ENCODE measurements around the gene WDR37.
"Not testable (repeated sequence)": the region's sequence is repeated elsewhere in the genome, so short reads cannot be mapped to it uniquely, and the experiment has no call there.

The WDR37 gene, protein sequence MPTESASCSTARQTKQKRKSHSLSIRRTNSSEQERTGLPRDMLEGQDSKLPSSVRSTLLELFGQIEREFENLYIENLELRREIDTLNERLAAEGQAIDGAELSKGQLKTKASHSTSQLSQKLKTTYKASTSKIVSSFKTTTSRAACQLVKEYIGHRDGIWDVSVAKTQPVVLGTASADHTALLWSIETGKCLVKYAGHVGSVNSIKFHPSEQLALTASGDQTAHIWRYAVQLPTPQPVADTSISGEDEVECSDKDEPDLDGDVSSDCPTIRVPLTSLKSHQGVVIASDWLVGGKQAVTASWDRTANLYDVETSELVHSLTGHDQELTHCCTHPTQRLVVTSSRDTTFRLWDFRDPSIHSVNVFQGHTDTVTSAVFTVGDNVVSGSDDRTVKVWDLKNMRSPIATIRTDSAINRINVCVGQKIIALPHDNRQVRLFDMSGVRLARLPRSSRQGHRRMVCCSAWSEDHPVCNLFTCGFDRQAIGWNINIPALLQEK

DNA sequence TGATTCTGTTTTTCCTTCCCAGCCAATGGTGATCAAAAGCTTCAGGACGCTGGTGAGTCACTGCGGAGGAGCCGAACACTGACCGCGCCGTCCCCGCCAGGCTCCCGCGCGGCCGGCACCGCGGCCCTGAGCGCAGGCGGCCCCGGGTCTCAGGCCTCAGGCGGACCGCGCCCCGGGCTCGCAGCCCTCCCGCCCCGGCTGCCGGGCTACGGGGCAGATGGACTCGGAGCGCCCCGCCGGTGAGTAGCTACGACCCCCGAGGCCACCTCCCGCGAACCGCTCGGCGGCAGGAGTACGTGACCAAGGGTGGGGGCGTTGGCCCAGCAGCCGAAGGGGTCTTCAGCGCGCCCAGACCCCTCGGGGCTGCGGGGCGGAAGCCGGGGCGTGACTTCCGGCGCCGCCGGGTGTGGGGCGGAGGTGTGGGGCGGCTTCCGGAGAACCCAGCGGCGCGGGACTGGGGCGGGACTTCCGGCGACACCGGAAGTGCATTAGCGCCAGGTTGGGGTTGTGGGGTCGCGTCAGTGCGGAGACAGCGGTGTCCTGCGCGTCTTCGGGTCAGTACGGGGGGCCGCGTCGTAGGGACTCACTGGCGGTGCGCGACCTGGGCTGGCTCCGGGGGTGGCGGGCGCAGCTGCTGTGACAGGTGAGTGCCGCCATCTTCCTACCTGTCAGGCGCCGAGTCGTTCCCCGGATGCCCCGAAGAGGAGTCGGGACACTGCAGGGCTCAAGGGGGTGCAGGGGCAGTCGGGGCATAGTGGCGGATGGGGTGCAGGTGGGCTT, at the start of gene WDR37:
WDR37 (plus strand) TSS at position 60 of the 780 bp plus-strand sequence. CDS start 15,771 bp downstream, outside the sequence.
- peak; percentile 82 to 83 for DNase-seq (ENCODE audit: low read depth in 2 of 2)

DNA sequence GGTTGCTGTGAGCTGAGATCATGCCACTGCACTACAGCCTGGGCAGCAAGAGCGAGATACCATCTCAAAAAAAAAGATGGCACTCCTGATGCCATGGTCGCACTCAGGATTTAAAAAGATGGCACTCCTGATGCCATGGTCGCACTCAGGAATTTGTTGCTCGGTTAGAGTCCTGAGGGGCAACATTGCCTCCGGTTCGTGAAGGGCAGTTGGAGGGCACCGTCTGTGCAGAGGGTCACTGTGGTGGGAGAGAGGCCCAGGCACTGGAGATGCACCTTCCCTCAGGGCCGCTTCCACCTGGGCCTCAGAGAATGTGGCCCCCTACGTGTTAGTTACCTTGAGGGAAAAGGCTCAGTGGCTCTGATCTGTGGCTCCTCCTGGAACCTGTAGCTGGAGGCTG, 49.6 kb upstream of the WDR37 start:
- no peak for DNase-seq (ENCODE audit: low read depth in 2 of 2)

DNA sequence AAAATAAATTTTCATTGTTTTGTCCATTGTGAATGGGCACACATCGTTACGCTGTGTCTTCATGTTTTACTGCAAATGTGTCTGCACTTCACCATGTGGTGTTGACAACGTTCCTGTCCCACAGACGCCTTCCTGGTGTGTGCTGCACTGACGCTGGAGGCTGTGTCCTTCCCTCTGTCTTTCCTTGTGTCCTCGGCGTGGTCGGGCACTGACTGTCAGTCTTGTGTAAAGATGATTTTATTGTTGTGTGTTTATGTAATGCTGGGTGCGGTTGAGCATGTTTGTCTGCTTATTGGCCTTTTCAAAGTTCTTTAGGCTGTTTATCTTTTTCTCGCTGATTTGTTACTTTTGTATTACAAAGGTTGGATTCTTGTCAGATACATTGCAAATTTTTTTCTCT, 48.6 kb upstream of the WDR37 start:
- no peak for DNase-seq (ENCODE audit: low read depth in 2 of 2)

DNA sequence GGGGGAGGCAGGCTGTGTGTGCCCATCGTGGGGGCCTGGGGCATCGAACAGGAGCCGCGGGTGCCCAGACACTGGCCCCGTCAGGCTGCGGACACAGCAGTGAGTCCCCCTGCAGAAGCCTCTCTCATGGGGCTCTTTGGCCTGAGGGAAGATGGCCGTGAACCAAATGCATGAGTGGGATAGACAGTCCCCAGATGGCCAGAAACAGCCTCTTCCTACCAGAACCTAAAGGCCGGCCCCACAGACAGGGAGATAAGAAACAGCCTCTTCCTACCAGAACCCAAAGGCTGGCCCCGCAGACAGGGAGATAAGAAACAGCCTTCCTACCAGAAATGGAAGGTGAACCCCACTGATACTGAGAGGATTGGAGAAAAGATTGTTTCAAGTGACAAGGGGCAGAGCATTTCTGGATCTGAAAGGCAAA, 47.1 kb upstream of the WDR37 start:
- DNase-seq (ENCODE audit: low read depth in 2 of 2), result no peak

DNA sequence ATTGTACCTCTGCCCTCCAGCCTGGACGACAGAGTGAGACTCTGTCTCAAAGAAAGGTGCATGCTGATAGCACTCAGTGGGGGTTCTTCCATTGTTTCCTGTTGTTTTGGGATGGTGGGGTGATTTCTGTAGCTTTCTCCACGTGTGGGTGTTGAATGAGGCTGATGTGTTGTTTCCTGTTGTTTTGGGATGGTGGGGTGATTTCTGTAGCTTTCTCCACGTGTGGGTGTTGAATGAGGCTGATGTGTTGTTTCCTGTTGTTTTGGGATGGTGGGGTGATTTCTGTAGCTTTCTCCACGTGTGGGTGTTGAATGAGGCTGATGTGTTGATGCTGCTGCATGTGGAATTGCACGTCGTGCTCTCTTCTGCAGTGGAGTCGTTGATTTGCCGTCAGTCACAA, 46.2 kb upstream of the WDR37 start:
- DNase-seq (ENCODE audit: low read depth in 2 of 2), result not testable (repeated sequence)

DNA sequence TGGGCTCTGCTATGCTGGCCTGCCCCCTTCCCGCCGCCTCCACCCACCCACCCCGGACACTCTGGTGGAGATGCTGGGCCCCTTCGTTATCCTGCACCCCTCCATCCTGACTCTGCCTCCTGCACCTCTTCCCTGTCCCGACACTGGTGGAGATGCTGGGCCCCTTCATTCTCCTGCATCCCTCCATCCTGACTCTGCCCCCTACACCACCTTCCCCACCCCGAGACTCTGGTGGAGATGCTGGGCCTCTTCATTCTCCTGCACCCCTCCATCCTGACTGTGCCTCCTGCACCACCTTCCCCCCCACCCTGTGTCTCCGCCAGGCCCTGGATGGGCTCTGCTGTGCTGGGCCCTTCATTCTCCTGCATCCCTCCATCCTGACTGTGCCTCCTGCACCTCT, 45.5 kb upstream of the WDR37 start:
- no peak for DNase-seq (ENCODE audit: low read depth in 2 of 2)

DNA sequence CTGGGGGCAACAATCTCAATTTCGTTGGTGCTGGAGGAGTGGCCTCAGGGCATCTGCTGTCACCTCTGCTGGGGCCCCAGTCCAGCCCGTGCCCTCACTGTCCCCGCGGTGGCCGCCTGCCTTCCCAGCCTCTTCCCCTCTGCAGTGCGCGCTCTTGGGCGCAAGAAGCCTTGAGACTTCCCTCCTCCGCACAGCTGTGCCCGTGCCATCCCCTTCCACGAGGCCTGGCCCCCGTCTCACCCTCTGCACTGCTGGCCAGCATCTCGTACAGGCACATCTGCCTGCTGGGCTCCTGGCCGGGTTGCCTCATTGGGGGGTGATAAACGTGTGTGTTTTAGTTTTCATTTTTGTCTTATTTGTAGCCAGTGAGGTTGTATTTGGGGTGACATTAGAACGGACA, 44.5 kb upstream of the WDR37 start:
- no peak for DNase-seq (ENCODE audit: low read depth in 2 of 2)

DNA sequence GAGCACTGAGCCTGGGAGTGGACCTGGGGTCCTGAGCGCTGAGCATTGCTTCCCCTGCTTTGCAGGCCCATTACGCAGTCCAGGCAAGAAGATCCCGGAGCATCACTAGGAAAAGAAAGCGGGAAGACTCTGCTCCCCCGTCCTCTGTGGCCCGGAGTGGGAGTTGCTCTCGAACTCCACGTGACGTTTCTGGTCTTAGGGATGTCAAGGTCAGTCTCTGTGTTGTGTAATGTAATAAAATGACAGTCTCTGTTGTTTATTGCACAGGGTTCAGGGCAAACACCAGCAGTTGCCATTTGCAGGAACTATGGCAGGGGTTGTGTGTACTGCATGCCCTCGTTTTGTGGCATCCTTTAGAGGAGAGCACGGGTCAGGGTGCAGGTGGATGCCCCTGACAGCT, 40.5 kb upstream of the WDR37 start:
- no peak for DNase-seq (ENCODE audit: low read depth in 2 of 2)

DNA sequence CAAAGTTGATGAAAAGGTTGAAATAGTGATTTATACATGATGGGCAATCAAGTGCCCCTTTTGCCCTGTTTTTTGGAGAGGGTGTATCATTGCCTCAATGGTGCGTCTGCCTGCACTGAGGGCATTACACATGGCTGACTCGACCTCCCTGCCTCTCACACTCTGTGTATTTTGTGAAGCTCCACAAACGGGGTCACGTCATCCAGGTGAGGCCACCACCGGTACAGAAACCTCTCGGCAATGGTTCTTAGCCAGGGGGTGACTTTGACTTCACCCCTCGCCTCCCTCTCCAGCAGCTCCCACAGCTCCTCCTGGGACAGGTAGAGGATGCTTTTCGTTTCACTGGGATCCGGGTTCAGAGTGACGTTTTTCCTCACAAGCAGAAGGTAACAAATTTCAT, 36.8 kb upstream of the WDR37 start:
- no peak for DNase-seq (ENCODE audit: low read depth in 2 of 2)

DNA sequence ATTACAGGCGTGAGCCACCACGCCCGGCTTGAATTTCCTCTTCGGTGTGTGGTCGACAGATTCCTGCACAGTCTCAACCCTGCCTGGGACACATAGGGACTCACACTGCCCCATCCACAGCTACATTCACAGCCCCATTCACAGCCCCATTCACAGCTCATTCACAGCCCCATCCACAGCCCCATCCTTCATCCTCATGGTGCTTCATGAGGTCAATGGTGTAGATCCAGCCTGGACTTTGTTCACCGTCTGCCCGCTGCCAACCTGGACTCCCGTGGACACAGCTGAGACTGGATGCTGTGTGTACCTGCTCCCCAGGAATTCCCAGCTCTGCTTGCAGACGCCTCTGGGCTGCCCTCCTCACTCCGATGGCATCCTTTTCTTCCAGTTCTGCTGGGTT, 35.7 kb upstream of the WDR37 start:
- no peak for DNase-seq (ENCODE audit: low read depth in 2 of 2)

DNA sequence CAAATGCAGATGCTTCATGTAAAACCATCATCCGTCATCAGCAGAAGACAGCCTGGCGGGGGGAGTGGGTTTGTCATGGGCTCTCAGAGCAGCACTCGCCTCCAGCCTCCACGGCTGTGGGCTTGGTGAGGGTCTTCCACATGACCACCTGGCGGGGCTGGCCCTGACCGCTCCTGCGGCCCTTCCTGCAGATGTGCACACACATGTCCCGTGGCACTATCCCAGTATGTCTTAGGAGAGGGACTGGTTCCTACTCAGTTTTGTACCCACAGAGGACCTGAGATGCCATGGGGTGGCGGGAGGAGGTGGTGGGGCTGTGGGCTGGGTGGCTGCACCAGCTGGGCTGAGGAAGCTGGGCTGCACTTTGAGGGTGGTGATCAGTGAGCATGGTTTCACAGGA, 35.2 kb upstream of the WDR37 start:
- DNase-seq (ENCODE audit: low read depth in 2 of 2), result no peak

DNA sequence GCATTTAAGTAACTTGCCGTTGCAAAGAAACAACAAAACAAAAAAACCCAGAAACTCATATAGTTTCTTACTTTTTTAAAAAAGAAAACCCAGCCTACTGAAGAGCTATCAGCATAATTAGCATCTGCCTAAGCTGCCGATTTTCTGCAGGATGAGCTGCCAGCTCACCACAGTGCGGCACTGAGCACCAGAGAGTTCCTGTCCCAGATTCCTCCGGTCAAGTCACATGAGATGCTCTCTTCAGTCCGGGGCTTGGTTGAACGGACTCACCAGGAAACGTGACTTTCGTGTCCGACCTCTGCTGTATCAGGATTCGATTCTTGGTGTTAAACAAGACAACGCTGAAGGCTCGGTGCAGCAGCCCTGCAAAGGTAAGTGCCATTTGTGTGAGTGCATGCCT, 33.8 kb upstream of the WDR37 start:
- no peak for DNase-seq (ENCODE audit: low read depth in 2 of 2)

DNA sequence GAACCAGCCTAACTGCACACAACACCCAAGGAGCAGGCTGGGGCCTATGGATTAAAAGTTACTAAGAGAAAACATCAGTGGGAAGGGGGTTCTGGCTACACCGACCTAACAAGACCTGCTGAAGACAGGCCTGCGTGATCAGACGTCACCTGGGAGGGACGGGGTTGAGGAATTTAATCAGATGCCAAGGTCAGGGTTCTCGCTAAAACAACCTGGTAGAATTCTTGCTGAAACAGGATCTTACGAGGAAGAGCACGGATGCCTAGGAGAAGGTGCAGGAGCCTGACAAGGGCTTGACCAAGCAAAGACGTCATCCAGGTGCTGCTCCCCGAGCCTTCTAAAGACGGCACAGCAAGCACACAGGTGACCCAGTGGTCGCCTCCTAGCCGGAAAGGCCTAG, 32.1 kb upstream of the WDR37 start:
- DNase-seq (ENCODE audit: low read depth in 2 of 2), result no peak

DNA sequence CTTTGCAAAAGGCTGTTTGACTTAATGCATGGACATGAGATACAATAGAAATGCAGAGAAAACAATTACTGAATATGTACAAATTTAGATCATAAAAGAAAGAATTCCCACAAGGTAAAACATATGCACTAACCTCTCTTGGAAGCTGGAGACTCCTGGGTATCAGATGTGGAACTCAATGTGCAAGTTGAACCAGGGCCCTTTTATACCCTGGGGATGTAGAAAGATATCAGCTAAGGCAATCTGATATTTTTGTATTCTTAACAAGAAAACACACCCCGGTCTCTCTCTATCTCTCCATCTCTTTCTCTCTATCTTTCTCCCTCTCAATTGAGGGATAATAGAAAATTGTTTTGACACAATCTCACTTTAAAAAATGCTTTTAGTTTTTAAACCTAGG, 30.5 kb upstream of the WDR37 start, which contains the start of gene IDI2:
IDI2 (minus strand) TSS at position 177 of the 400 bp plus-strand sequence. CDS start 1,136 bp downstream, outside the sequence.
- no peak for DNase-seq (ENCODE audit: low read depth in 2 of 2)

DNA sequence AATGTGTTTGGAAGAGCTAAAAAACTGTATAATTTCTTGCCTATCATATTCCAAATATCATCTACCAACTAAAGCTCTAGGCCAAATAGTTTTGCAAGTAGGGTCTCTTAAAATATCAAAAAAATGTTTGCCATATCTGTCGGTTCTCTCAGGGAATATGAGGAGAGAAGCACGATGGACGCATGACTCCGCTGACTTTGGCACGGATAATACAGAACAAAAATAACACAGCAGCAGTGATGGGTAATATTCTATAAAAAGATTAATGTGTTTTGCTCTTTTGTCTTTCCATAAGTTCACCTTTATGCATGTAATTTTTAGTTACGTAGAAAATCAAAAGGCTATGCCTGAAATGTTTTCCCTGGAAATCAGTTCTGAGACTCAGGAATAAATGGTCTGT, 29.6 kb upstream of the WDR37 start:
- DNase-seq (ENCODE audit: low read depth in 2 of 2), result no peak

DNA sequence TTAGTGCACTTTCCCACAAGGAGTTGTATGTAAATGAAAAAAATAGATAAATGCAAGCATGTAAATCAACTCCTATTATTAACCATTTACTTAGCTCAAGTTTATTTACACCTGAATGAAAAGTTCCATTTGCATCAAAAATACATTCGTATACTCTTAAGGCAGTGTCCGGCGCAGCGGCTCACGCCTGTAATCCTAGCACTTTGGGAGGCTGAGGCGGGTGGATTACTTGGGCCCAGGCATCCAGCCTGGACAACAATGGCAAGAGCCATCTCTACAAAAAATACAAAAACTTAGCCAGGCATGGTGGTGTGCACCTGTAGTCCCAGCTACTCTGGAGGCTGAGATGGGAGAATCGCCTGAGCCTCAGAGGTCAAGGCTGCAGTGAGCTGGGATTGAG, 26.3 kb upstream of the WDR37 start:
- no peak for DNase-seq (ENCODE audit: low read depth in 2 of 2)

DNA sequence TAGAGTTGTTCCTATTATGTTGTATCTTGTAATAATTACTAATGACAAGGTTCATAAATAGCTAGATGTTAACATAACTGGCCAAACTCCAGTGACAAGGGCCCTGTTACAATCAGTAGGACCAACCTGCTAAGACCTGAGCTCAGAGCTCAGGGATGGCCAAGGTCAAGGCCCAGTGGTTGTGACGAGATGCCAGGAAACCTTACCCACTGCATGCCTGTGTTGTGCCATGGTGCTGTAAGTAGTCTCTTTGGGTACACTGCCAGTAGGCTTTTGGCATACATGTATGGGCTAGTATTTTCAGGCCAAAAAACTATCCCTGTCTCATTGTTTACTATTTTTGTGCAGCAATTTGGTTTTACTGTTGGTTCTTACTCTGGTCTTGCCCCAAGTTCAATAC, 22.6 kb upstream of the WDR37 start:
- DNase-seq (ENCODE audit: low read depth in 2 of 2), result no peak

DNA sequence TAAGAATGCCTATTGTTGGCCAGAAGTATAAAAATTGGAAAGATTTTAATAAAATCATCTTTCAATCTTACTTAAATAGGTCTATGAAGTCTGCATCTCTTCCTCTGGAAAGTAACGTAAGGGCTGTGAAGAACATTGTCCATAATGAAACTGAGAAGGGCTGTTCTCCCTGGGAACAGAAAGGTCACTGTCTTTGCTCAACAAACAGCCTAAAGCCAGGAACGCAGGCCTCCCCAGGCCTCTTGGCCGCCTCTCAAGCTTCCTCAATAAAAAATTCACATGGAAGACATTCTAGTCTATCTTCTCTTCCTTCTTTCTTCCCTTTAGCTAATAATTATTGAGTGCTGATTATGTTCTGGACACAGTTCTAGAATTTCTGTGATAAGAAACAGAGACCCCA, 21.4 kb upstream of the WDR37 start:
- no peak for DNase-seq (ENCODE audit: low read depth in 2 of 2)

DNA sequence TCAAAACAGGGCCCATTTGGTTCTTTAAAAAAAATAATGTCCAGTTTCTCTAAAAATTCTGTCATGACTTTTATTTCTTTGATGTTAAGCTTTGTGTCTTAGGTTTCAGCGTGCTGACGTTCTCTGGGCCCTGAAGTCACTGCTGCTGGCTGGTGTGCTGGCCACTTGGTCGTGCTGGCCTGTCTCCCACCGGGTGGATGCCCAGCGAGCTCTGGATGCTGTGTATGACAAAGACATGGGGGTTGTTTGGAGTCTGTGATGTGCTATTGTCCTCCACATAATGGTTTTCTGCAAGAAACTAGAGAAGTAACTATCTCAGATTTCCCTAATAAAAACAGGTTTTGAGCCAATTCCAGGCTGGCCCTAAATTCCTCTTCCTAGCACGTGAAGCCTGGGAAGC, 21.0 kb upstream of the WDR37 start:
- DNase-seq (ENCODE audit: low read depth in 2 of 2), result no peak

DNA sequence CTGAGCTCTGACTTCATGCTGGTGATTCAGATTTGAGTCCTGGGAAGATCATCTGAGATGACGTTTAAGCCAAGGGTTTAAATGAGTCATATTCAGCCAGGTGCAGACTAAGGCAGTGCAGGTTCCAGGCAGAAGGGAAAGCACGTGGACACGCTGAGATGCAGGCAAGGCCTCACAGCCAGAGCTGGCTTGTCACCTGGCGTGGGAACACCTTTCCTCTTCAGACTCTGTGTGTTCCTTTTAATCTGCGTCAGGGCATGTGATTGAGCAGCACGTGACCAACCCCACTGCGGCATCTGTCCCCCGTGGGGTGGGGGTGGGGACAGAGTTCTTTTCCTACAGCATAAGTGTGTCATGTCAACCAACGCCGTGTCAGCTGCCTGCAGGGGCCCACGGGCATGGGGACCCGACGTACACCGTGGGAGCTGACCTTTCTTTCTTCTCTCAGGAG, 19.8 kb upstream of the WDR37 start:
- DNase-seq (ENCODE audit: low read depth in 2 of 2), result peak in 1 of 2 donors; percentile 22

DNA sequence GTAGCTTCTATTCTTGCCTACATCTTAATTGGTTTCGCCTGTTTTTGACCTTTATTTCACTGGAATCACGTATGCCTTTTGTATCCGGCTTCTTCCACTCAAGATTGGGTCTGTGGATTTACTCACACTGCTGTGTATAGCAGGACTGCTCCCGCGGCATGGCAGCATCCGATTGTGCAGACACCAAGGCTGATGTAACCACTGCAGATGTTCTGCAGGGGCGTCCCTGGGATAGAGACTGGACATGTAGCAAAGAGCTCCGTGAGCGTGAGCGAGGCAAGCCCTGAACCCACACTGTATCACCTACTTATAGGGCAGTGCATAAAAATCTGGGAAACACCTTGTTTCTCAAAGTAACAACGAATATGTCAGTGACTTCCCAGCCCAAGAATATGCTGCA, 19.1 kb upstream of the WDR37 start:
- DNase-seq (ENCODE audit: low read depth in 2 of 2), result no peak

DNA sequence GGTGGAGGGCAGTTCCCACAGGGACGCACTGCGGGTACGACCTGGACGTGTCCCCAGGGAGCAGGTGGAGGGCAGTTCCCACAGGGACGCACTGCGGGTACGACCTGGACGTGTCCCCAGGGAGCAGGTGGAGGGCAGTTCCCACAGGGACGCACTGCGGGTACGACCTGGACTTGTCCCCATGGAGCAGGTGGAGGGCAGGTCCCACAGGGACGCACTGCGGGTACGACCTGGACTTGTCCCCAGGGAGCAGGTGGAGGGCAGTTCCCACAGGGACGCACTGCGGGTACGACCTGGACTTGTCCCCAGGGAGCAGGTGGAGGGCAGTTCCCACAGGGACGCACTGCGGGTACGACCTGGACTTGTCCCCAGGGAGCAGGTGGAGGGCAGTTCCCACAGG, 17.4 kb upstream of the WDR37 start:
- not testable (repeated sequence) for DNase-seq (ENCODE audit: low read depth in 2 of 2)

DNA sequence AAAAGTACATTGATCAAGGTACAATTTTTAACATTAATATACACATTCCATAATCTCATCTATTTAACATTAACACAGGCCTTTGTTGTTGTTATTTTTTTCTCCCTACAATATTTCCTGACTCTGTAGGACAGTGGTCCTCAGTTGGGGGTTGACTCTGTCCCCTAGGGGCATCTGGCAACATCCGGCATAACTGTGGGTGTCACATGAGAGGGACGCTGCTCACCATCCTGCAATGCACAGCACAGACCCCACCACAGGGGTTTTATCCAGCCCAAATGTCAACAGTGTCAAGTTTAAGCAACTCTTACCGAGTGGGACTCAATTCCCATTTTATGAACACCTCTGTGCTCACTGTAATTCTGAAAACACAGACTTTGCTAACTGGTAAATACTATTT, 16.1 kb upstream of the WDR37 start:
- no peak for DNase-seq (ENCODE audit: low read depth in 2 of 2)
